Common myeloid progenitor, CD34-positive (primary cell): ENCODE measurements around the gene ANKRD27.
A peak's percentile ranks its signal among the peaks of the same experiment; 100 is the strongest.

ENCODE experiments used
- CTCF ChIA-PET: fragments of 350-600 bp; sonication (Branson Sonifier 250); formaldehyde crosslinking; loops from one replicate; lab custom pipeline; 2021; ENCODE audit warnings: antibody characterized with exemption; lab: Charles Lee
- POLR2A ChIA-PET: fragments of 350-600 bp; sonication (Branson Sonifier 250); formaldehyde crosslinking; loops from one replicate; lab custom pipeline; 2021; ENCODE audit warnings: antibody characterized with exemption; lab: Charles Lee
- DNase-seq, 3 donors: peaks; one replicate each; pipeline versions ENCODE4 v3.0.0 to v3.0.0-alpha.2; 2013
- H3K27ac ChIP-seq, 2 experiments: 1 replicate in 1 of 2; 2 replicates in 1 of 2; pipeline ENCODE4 v1.7.0; 2013; ENCODE audit warnings: inconsistent platforms in 2 of 2, low read length in 2 of 2, mild to moderate bottlenecking in 2 of 2, low read depth in 1 of 2, moderate library complexity in 1 of 2; ENCODE audit not compliant: severe bottlenecking in 2 of 2, insufficient read depth in 1 of 2, poor library complexity in 1 of 2
- H3K27me3 ChIP-seq, 5 experiments: replicated peaks in 2 of 5; 1 replicate in 3 of 5; 2 replicates in 2 of 5; pipeline versions ENCODE4 v1.6.1 to v1.7.0; 2013; ENCODE audit warnings: low read length in 4 of 5, mild to moderate bottlenecking in 2 of 5, moderate library complexity in 2 of 5, inconsistent platforms in 1 of 5; ENCODE audit not compliant: insufficient read depth in 5 of 5, control insufficient read depth in 4 of 5
- H3K36me3 ChIP-seq, 4 experiments: 1 replicate in 2 of 4; 2 replicates in 2 of 4; pipeline versions ENCODE4 v1.6.1 to v1.7.0; 2013; ENCODE audit warnings: low read length in 3 of 4, control low read depth in 1 of 4, mild to moderate bottlenecking in 1 of 4; ENCODE audit not compliant: control insufficient read depth in 4 of 4, insufficient read depth in 4 of 4
- H3K4me1 ChIP-seq, 4 experiments: 1 replicate in 3 of 4; 2 replicates in 1 of 4; pipeline versions ENCODE4 v1.6.1 to v1.7.1; 2013; ENCODE audit warnings: low read length in 3 of 4, mild to moderate bottlenecking in 3 of 4, control low read depth in 1 of 4, inconsistent platforms in 1 of 4, moderate library complexity in 1 of 4; ENCODE audit not compliant: control insufficient read depth in 4 of 4, insufficient read depth in 4 of 4; ENCODE audit errors: control extremely low read depth in 1 of 4
- H3K4me3 ChIP-seq, 7 experiments: 1 replicate in 4 of 7; 2 replicates in 3 of 7; pipeline versions ENCODE4 v1.5.1 to v1.7.0; 2013; ENCODE audit warnings: mild to moderate bottlenecking in 7 of 7, low read length in 6 of 7, moderate library complexity in 6 of 7, inconsistent platforms in 2 of 7, low read depth in 2 of 7, control low read depth in 1 of 7; ENCODE audit not compliant: insufficient read depth in 4 of 7, control insufficient read depth in 1 of 7; ENCODE audit errors: extremely low read depth in 1 of 7
- H3K9me3 ChIP-seq, 5 experiments: 1 replicate in 4 of 5; 2 replicates in 1 of 5; pipeline versions ENCODE4 v1.6.1 to v1.7.1; 2013; ENCODE audit warnings: low read length in 4 of 5, mild to moderate bottlenecking in 2 of 5, inconsistent platforms in 1 of 5, low read depth in 1 of 5, moderate library complexity in 1 of 5; ENCODE audit not compliant: control insufficient read depth in 4 of 5, insufficient read depth in 2 of 5; ENCODE audit errors: control extremely low read depth in 1 of 5
- WGBS: methylation state at CpG from one replicate; pipeline ENCODE4 v1.1.5; 2013; ENCODE audit not compliant: insufficient coverage; 5-methylcytosine and 5-hydroxymethylcytosine counted together

The ANKRD27 gene

DNA sequence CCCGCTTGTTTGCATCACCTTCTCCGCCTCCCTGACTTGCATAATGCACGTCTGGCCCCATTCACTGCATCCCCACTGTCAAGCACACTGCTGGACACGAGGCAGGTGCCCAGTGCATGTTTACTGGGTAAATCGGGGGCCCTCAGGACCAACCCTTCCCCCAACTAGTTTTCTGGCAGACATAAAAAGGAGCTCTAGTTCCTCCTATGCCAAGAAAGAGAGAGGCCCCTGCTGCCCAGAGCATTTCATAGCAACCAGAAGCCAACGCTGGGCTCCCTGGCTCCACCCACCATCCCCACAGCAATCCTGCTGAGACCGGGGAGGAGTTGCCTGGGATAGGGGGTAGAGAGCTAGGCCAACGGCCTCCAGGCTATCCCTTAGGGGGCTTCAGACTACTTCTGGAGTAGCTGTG is 23.2 kb downstream of the ANKRD27 start:
- POLR2A ChIA-PET: no interaction called here
- WGBS: 87% methylated on average over 7 of the region's 8 CpGs

DNA sequence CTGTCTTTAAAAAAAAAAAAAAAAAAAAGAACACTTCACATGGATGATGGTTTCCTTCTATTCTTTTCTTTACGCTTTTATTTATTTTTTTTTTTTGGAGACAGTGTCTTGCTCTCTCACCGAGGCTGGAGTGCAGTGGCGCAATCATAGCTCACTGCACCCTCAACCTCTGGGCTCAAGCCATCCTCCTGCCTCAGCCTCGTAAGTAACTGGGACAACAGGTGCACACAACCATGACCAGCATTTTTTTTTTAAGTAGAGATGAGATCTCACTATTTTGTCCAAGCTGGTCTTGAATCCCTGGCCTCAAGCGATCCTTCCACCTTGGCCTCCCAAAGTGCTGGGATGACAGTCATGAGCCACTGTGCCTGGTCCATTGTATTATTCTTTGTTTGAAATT is 24.3 kb downstream of the ANKRD27 start:
- WGBS: 100% methylated on average over 2 of the region's 5 CpGs
- H3K27me3 ChIP-seq: no peaks in the 10 kb centered on the region
- H3K9me3 ChIP-seq: no peaks in the 10 kb centered on the region
- ChIA-PET CTCF (no interaction called here), POLR2A (no interaction called here)
- peaks cover 0 to 12% (median 0%) of the 10 kb centered on the region in 4 experiments for H3K4me1 ChIP-seq
- no peak overlapping the region for H3K4me3 ChIP-seq
- peaks cover 9 to 62% (median 43%) of the 10 kb centered on the region in 4 experiments for H3K36me3 ChIP-seq
- no peak overlapping the region for H3K27ac ChIP-seq
- no peak for DNase-seq

More for the DNA sequence above, 23.2 kb downstream of the ANKRD27 start:
- peaks cover 0 to 12% (median 0%) of the 10 kb centered on the region in 4 experiments for H3K4me1 ChIP-seq
- no peaks in the 10 kb centered on the region for H3K27me3 ChIP-seq
- H3K4me3 ChIP-seq: no peak overlapping the region
- CTCF ChIA-PET: no interaction called here
- peak in 1 of 3 donors; percentile 15 for DNase-seq
- H3K27ac ChIP-seq: no peak overlapping the region
- H3K36me3 ChIP-seq: peaks cover 4 to 64% (median 45%) of the 10 kb centered on the region in 4 experiments
- H3K9me3 ChIP-seq: no peaks in the 10 kb centered on the region

DNA sequence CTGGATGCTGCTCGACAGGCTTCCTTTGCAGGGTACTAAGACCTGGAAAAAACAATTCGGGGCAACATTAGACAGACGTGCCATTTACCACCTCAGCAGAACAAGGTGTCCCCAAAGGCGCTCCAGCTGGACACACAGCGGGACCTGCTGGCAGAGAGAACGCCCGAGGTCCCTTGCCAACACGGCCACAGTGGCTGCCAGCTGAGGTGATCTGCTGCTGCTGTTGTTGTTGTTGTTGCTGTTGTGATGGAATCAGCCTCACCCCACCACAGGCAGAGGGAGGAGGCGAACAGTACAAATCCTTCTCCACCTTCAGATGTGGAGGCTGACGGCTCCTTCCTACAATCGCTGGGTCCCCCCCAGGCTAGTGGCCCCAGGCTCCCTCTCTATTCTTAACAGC is 25.2 kb downstream of the ANKRD27 start:
- WGBS: 99% methylated on average over 9 of the region's 11 CpGs
- Histone ChIP-seq H3K36me3 (peaks cover 9 to 57% (median 38%) of the 10 kb centered on the region in 4 experiments), H3K27ac (no peak overlapping the region), H3K27me3 (no peaks in the 10 kb centered on the region), H3K4me3 (no peak overlapping the region), H3K9me3 (no peaks in the 10 kb centered on the region), H3K4me1 (peaks cover 0 to 12% (median 0%) of the 10 kb centered on the region in 4 experiments)
- CTCF ChIA-PET: interaction anchor here (0.7 to 1.1 kb wide), 2 partner anchors 24 to 47 kb away, joined by 3 read pairs; no protein-coding TSS in a partner anchor
- no peak for DNase-seq
- POLR2A ChIA-PET: no interaction called here

DNA sequence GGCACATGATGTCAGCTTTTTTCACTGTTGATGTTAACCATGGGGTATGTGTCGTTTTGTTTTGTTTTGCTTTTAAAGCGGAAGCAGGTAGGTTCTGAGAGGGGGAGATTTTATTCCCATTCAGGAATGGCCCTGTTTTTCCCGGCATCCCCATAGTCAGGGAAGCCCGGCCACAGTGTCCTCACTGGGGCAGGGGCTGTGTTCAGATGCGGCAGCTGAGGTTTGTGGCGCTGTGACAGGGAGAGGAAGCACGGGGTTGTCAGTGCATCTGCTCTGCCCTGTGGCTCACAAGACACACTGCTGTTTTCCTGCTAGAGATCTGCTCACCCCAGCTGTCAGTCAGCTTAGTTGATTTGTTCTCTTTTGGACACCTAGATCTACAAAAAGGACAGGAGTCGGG is 27.6 kb downstream of the ANKRD27 start:
- DNase-seq: no peak
- no peak overlapping the region for H3K4me3 ChIP-seq
- no peaks in the 10 kb centered on the region for H3K27me3 ChIP-seq
- 95% methylated on average over 8 of the region's 8 CpGs for WGBS
- no peak overlapping the region for H3K27ac ChIP-seq
- H3K4me1 ChIP-seq: peaks cover 0 to 12% (median 0%) of the 10 kb centered on the region in 4 experiments
- peaks cover 20 to 65% (median 50%) of the 10 kb centered on the region in 4 experiments for H3K36me3 ChIP-seq
- ChIA-PET POLR2A (no interaction called here), CTCF (no interaction called here)
- H3K9me3 ChIP-seq: no peaks in the 10 kb centered on the region

DNA sequence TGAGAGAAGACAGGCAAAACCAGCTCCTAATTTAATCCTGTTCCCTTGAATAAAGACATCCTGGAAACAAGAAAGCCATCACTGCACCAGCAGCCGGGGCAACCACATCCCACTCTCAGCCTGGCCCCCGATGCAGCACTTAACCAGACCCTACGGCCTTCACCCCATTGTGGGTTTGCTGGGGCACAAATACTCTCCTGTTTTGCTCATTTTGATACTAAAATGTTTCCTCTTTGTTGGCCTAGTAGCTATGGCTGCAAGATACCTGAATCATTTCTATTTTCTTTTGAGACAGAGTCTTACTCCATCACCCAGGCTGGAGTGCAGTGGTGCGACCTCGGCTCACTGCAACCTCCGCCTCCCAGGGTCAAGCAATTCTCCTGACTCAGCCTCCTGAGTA is 28.4 kb downstream of the ANKRD27 start:
- 95% methylated on average over 4 of the region's 6 CpGs for WGBS
- H3K4me3 ChIP-seq: no peak overlapping the region
- peaks cover 0 to 4% (median 0%) of the 10 kb centered on the region in 4 experiments for H3K4me1 ChIP-seq
- ChIA-PET POLR2A (no interaction called here), CTCF (no interaction called here)
- DNase-seq: no peak
- no peak overlapping the region for H3K27ac ChIP-seq
- H3K27me3 ChIP-seq: no peaks in the 10 kb centered on the region
- H3K36me3 ChIP-seq: peaks cover 23 to 69% (median 56%) of the 10 kb centered on the region in 4 experiments
- H3K9me3 ChIP-seq: no peaks in the 10 kb centered on the region

DNA sequence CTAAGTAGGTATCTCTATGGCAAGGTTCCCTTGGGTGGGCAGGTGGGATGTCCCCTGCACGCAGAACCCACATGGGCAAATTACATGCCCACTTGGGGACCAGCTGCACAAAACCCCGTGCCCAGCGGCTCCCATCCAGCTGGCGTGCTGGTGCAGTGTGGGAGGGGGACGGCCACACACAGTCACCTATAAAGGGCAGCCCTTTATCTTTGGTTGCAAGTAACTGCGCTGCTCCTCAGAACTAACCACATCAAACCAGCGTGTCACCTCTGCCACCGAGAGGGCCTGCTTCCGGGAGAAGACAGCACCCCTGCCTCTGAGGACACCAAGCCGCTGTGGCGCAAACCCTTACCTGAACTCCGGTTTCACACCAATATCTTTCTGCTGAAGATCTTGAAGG is 32.2 kb downstream of the ANKRD27 start:
- Histone ChIP-seq H3K36me3 (peaks cover 44 to 83% (median 69%) of the 10 kb centered on the region in 4 experiments), H3K27ac (no peak overlapping the region), H3K27me3 (no peaks in the 10 kb centered on the region), H3K4me3 (no peak overlapping the region), H3K4me1 (no peaks in the 10 kb centered on the region), H3K9me3 (no peaks in the 10 kb centered on the region)
- WGBS: 91% methylated on average over 12 of the region's 12 CpGs
- DNase-seq: no peak
- CTCF ChIA-PET: interaction anchor here (0.5 kb wide), 1 partner anchor 31 kb away, joined by 3 read pairs; no protein-coding TSS in a partner anchor
- POLR2A ChIA-PET: no interaction called here

DNA sequence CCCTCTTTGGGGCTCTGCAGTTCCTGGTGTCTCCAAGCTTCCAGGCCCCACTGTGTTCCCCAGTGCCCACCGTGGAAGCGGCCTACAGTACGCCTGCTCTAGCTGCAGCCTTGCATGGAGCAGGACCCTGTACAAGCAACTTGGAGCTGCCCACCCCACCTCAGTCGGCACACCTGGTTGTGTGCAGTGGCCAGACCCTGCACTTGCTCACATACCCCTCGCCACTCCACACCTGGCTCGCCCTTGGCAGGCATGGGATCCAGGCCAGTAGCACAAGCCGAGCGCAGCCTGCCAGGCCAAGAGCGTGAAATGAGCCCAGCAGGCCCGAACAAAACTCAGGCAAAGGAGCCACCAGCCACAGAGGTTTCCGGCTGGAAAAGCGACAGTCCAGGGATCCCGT is 36.4 kb downstream of the ANKRD27 start:
- no peak for DNase-seq
- ChIA-PET CTCF (interaction anchor here (0.7 to 0.9 kb wide), 2 partner anchors 16 to 39 kb away, joined by 3 read pairs; no protein-coding TSS in a partner anchor), POLR2A (no interaction called here)
- Histone ChIP-seq H3K9me3 (no peaks in the 10 kb centered on the region), H3K27me3 (no peaks in the 10 kb centered on the region), H3K36me3 (peaks cover 38 to 83% (median 64%) of the 10 kb centered on the region in 4 experiments), H3K4me1 (no peaks in the 10 kb centered on the region), H3K4me3 (no peak overlapping the region), H3K27ac (no peak overlapping the region)
- WGBS: over 99% methylated on average over 12 of the region's 13 CpGs
